HFFc6 (cell line): ENCODE measurements around the gene KDM1A. TPM values are rescaled to one million over a fixed set of nuclear protein-coding genes. Genes with fewer than 3 reads are reported as not detected.
A peak's percentile ranks its signal among the peaks of the same experiment; 100 is the strongest.

Experiments
- DNase-seq: peaks from one replicate; pipeline ENCODE4 v3.0.0-alpha.2; 2018
- H3K27ac Mint-ChIP-seq: 2 replicates; pipeline ENCODE4 v1.8.0; 2020; ENCODE audit warnings: mild to moderate bottlenecking, mixed read lengths
- H3K27me3 Mint-ChIP-seq: 2 replicates; pipeline ENCODE4 v1.8.0; 2021; ENCODE audit warnings: mild to moderate bottlenecking, moderate library complexity, mixed read lengths; ENCODE audit not compliant: insufficient read depth
- H3K36me3 Mint-ChIP-seq: 2 replicates; pipeline ENCODE4 v1.8.0; 2021; ENCODE audit warnings: low read depth, mixed read lengths
- H3K4me1 Mint-ChIP-seq: 2 replicates; pipeline ENCODE4 v1.8.0; 2020; ENCODE audit warnings: low read depth, mixed read lengths
- H3K4me3 Mint-ChIP-seq: 2 replicates; pipeline ENCODE4 v1.8.0; 2020; ENCODE audit warnings: mild to moderate bottlenecking, moderate library complexity, mixed read lengths
- H3K9me3 Mint-ChIP-seq: 2 replicates; pipeline ENCODE4 v1.8.0; 2020; ENCODE audit warnings: mild to moderate bottlenecking, mixed read lengths
- total RNA-seq, 6 experiments: library from RNA; stranded (reverse); fragmentation: NEBNext Ultra II Directional; extraction: Animal tissue kit (Norgen Biotek cat#: 25700); gene quantifications; 2 replicates in 1 of 6; 3 replicates in 5 of 6; pipeline ENCODE4 v1.2.3, GENCODE V29; 2021
- TF ChIP-seq, protein P1 (sequence below): fragments of 200-600 bp; sonication (generic); IDR thresholded peaks from 2 replicates; pipeline ENCODE4 v1.5.0; 2021; ENCODE audit warnings: antibody characterized with exemption, mild to moderate bottlenecking

The KDM1A gene
- total RNA-seq, 6 experiments from 2014 or later: 51.4 to 70.6 (median 62.5) TPM

DNA sequence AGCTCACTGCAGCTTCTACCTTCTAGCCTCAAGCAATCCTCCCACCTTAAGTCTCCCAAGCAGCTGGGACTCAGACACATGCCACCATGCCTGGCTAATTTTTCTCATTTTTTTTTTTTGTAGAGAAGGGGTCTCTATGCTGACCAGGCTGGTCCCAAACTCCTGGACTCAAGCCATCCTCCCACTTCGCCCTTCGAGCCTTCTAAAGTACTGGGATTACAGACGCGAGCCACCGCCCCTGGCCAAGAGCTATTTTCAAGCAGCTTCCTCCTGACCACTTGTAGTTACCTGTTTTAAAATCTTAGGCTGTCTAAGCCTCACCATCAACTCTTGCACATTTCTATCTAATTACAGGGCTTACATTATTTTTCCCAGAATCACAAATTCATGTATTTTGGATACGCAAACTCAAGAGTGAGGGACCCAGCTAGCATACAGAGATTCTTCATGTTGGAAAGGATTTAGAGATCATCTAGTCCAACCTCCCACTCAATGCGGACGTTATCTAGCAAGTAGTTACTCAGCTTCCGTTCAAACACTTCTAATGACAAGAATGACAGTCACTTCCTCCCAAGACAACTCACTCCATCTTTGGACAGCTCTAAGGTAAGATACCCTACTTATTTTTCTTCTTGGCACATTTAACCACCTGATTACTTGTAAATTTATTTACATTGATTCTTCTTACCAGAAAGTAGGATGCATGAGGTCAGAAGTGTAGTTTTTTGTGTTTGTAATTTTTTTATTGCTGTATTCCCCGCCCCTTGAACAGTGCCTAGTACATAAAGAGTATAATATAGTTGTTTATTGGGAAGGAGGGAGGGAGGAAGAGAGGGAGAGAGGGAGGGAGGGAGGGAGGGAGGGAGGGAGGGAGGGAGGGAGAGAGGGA, 84.0 kb downstream of the KDM1A start:
- TF ChIP-seq, protein P1, sequence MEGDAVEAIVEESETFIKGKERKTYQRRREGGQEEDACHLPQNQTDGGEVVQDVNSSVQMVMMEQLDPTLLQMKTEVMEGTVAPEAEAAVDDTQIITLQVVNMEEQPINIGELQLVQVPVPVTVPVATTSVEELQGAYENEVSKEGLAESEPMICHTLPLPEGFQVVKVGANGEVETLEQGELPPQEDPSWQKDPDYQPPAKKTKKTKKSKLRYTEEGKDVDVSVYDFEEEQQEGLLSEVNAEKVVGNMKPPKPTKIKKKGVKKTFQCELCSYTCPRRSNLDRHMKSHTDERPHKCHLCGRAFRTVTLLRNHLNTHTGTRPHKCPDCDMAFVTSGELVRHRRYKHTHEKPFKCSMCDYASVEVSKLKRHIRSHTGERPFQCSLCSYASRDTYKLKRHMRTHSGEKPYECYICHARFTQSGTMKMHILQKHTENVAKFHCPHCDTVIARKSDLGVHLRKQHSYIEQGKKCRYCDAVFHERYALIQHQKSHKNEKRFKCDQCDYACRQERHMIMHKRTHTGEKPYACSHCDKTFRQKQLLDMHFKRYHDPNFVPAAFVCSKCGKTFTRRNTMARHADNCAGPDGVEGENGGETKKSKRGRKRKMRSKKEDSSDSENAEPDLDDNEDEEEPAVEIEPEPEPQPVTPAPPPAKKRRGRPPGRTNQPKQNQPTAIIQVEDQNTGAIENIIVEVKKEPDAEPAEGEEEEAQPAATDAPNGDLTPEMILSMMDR: no peak
- peak overlapping the region; percentile 74 for H3K4me3 Mint-ChIP-seq
- H3K27me3 Mint-ChIP-seq: peaks cover 1% of the 10 kb centered on the region; the same call in 1 of the 2 replicates
- H3K4me1 Mint-ChIP-seq: peaks cover 65% of the 10 kb centered on the region
- no peaks in the 10 kb centered on the region for H3K9me3 Mint-ChIP-seq
- H3K27ac Mint-ChIP-seq: peak overlapping the region; percentile 85
- H3K36me3 Mint-ChIP-seq: peaks cover 10% of the 10 kb centered on the region; the same call in 1 of the 2 replicates
- DNase-seq: no peak

DNA sequence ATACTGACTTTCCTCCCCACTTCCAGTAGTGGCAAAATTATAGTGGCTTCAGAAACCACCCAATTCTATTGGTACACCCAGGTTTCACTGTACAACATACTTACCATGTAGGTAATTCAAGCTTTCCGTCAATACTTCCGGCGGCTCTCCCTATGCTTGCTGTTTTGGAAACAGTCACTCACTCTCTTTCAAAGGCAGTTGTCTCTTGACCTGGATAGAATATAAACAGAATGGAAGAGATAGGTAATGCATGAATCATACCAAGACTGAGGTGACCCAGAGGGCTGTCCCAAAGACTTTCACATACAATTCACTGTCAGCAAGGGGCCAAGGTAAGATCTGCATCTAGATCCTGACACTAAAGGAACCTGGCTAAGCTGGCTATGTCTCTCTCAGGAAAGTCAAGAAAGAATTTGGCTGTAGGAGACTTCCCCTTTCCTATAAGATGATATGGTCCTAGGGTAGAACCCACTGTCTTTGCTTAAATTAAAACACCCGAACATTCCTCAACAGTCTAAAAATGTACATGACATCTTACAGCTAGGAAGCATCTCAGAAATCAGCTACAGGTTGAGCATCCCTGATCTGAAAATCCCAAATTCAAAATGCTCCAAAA, 89.8 kb downstream of the KDM1A start:
- Mint-ChIP-seq H3K9me3 (no peaks in the 10 kb centered on the region), H3K4me3 (no peak overlapping the region), H3K27me3 (peaks cover 1% of the 10 kb centered on the region; the same call in 1 of the 2 replicates), H3K27ac (no peak overlapping the region; the same call in 1 of the 2 replicates), H3K4me1 (peaks cover 49% of the 10 kb centered on the region), H3K36me3 (peaks cover 20% of the 10 kb centered on the region)
- DNase-seq: no peak
- TF ChIP-seq, protein P1: no peak

DNA sequence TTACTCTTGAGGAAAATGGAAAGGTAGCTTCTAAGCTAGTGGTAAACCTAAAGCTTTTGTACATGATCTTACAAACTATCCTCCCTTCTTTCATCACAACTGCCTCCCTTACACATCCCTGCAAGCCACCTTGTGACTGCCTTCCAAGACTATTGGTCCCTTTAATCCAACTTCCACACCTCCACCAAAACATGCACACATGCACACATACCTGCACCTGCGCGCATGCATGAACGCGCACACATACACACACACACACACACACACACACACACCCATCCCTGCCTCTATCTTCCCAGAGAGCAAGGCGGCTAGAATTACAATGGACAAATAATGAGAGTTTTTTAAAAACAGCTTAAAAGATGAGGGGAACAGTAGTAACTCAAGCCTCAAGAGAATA, 91.1 kb downstream of the KDM1A start:
- DNase-seq: no peak
- peaks cover 1% of the 10 kb centered on the region; the same call in 1 of the 2 replicates for H3K27me3 Mint-ChIP-seq
- no peak overlapping the region for H3K4me3 Mint-ChIP-seq
- peaks cover 51% of the 10 kb centered on the region for H3K4me1 Mint-ChIP-seq
- TF ChIP-seq, protein P1: no peak
- peaks cover 20% of the 10 kb centered on the region for H3K36me3 Mint-ChIP-seq
- no peaks in the 10 kb centered on the region for H3K9me3 Mint-ChIP-seq
- no peak overlapping the region for H3K27ac Mint-ChIP-seq

DNA sequence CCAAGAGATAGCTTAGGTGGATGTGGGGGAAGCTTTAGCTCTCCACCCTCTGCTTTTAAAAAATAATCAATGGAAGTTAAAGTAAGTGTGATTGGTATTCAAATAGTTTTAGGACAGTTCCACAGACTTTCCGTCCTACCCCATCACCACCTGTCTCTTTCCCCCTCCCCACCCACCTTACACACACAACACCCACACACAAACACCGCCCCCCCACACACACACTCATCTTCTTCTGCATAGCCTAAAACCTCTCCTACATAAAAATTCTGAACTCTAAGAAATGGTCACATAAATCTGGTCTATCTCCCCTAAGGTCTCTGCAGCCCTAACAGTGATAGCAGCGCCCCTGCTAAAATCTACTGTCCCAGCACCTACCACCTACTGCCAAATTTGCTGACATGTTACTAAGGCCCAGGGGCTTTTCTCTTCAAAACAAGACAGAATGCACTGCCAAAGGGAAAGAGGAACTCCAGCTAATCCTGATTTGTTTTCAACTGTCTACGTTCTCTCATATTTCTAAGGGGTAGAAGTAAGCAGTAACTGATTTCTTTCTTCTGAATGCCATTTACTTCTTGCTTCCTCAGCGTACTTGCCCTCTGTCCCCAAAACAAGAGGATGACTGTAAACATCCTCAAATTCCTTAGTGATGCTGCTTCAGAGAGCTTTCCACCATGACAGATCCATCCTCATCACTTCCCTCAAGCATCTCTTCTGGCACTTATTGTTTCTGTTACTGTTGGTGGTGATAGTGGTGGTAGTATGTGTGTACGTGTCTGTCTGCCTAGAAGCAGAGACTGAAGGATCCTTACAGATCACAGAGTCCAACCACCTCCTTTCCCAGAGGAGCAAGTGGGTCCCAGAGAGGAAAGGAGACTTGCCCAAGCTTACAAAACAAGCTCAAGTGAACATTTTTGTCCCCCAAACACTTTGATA, 92.6 kb downstream of the KDM1A start:
- peaks cover 59% of the 10 kb centered on the region for H3K4me1 Mint-ChIP-seq
- DNase-seq: no peak

More for the DNA sequence above, 92.6 kb downstream of the KDM1A start:
- Mint-ChIP-seq H3K36me3 (peaks cover 20% of the 10 kb centered on the region), H3K27me3 (no peaks in the 10 kb centered on the region; the same call in 1 of the 2 replicates), H3K27ac (peak overlapping the region; percentile 32; the same call in 1 of the 2 replicates), H3K4me3 (no peak overlapping the region), H3K9me3 (no peaks in the 10 kb centered on the region)
- TF ChIP-seq, protein P1: no peak
